ENCODE measurements around the gene COL27A1. TPM values are rescaled to one million over a fixed set of nuclear protein-coding genes. Genes with fewer than 3 reads are reported as not detected.

The COL27A1 gene
- total RNA-seq, 1 experiment from 2014 or later = 12.0 TPM

DNA sequence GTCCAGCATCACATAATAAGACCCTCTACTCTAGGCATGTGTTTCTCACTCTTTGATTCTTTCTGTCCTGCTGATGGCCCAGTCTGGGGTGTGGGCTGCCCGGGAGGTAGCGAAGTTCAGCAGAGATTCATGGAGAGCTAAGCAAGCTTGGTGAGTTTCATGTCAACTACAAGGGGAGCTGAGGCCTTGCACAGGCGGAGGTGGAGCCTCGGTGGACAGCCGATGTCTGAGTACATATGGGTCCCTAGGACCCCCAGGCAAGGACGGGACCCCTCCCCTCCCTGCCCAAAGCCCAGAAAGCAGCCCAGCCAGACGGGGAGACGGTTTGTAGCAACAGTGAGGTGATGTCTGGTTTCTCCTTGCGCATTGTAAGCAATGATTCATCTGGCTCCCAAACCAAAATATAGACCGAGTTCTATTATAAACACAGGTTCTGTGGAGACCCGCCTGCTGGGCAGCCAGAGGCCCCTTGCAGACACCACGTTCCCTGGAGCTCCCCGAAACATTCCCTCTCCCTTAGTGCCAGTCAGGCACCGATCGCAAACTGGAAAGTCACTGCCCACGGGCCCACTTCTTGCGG, 45.5 kb downstream of the COL27A1 start:
- Histone ChIP-seq H4K20me1 (ENCODE audit: insufficient read depth) (no peaks in the 10 kb centered on the region), H3K9me3 (ENCODE audit: control insufficient read depth in 1 of 2, insufficient read depth in 1 of 2, low read depth in 1 of 2, low read length in 2 of 2) (no peaks in the 10 kb centered on the region), H3K36me3 (ENCODE audit: control insufficient read depth in 1 of 2, insufficient read depth in 2 of 2, low read length in 2 of 2) (no peaks in the 10 kb centered on the region), H3K9ac (ENCODE audit: low read length) (no peak overlapping the region), H2AFZ (ENCODE audit: low read depth, low read length, poor library complexity, severe bottlenecking) (no peak overlapping the region), H3K9me2 (ENCODE audit: insufficient read depth) (no peaks in the 10 kb centered on the region), H3K4me2 (ENCODE audit: low read length) (no peak overlapping the region), H3K27me3 (ENCODE audit: insufficient read depth, low read length) (no peaks in the 10 kb centered on the region), H3K79me2 (ENCODE audit: insufficient read depth, low read length) (no peaks in the 10 kb centered on the region), H3K4me3 (replicated peaks in 1 of 2; ENCODE audit: low read depth in 1 of 2, low read length in 2 of 2) (no peak overlapping the region), H3K4me1 (ENCODE audit: control insufficient read depth in 1 of 2, insufficient read depth in 2 of 2, low read length in 2 of 2) (no peaks in the 10 kb centered on the region), H3K27ac (ENCODE audit: low read depth, low read length) (no peak overlapping the region)
- intact Hi-C loops (cut with micrococcal nuclease) = no loop called here
- ATAC-seq = no peak
- BruUV-seq (replicated peaks) = no TSS peak
- ChIA-PET CTCF (no interaction called here), POLR2A (no interaction called here), RAD21 (ENCODE audit: low non-redundant PET in 1 of 2, low total read pairs in 2 of 2, uncharacterized antibody in 2 of 2, unreplicated experiment in 2 of 2) (no interaction called here)
- TF ChIP-seq JUND (IDR thresholded peaks at IDR 0.05) (no peak), EZH2phosphoT487 (IDR thresholded peaks at IDR 0.05; ENCODE audit: borderline replicate concordance) (no peak), SP1 (IDR thresholded peaks at IDR 0.05; ENCODE audit: low read depth) (no peak), REST (IDR thresholded peaks at IDR 0.05; ENCODE audit: low read depth) (no peak), ZNF274 (IDR thresholded peaks at IDR 0.05; ENCODE audit: low read depth, low read length) (no peak), ZFX (IDR thresholded peaks at IDR 0.05) (no peak), POLR2A (IDR thresholded peaks at IDR 0.05; ENCODE audit: borderline replicate concordance, extremely low read depth, insufficient read depth, insufficient read length) (no peak), CTCF (IDR thresholded peaks at IDR 0.05 in 2 of 3, conservative IDR thresholded peaks at IDR 0.05 in 1 of 3; ENCODE audit: borderline replicate concordance in 1 of 3, insufficient read depth in 1 of 3, low read depth in 2 of 3, low read length in 2 of 3) (no peak), CEBPB (IDR thresholded peaks at IDR 0.05; ENCODE audit: low read depth) (no peak), SIN3A (IDR thresholded peaks at IDR 0.05; ENCODE audit: low read depth) (no peak), YY1 (IDR thresholded peaks at IDR 0.05; ENCODE audit: extremely low read depth, insufficient replicate concordance, low read depth, low read length) (no peak), ELF1 (IDR thresholded peaks at IDR 0.05; ENCODE audit: borderline replicate concordance, low read depth) (no peak), SRF (IDR thresholded peaks at IDR 0.05; ENCODE audit: low read depth) (no peak), RAD21 (IDR thresholded peaks at IDR 0.05; ENCODE audit: low read depth) (no peak), FOSL1 (IDR thresholded peaks at IDR 0.05; ENCODE audit: low read depth) (no peak)
- TF ChIP-seq, protein P1, sequence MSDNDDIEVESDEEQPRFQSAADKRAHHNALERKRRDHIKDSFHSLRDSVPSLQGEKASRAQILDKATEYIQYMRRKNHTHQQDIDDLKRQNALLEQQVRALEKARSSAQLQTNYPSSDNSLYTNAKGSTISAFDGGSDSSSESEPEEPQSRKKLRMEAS (IDR thresholded peaks at IDR 0.05) = no peak
- TF ChIP-seq, protein P2, sequence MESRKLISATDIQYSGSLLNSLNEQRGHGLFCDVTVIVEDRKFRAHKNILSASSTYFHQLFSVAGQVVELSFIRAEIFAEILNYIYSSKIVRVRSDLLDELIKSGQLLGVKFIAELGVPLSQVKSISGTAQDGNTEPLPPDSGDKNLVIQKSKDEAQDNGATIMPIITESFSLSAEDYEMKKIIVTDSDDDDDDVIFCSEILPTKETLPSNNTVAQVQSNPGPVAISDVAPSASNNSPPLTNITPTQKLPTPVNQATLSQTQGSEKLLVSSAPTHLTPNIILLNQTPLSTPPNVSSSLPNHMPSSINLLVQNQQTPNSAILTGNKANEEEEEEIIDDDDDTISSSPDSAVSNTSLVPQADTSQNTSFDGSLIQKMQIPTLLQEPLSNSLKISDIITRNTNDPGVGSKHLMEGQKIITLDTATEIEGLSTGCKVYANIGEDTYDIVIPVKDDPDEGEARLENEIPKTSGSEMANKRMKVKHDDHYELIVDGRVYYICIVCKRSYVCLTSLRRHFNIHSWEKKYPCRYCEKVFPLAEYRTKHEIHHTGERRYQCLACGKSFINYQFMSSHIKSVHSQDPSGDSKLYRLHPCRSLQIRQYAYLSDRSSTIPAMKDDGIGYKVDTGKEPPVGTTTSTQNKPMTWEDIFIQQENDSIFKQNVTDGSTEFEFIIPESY (IDR thresholded peaks at IDR 0.05; ENCODE audit: extremely low read depth, insufficient replicate concordance, low read length) = no peak
- no peak for DNase-seq (ENCODE audit: low read depth, low spot score)

Data from HCT116 (cell line).